Stimulated activated CD4-positive, alpha-beta T cell treated with anti-CD3 and anti-CD28 coated beads, TNF-alpha, amount 100 ng/mL, for 24 hours (primary cell): ENCODE measurements around the gene BICD1.
"Not testable (repeated sequence)": the region's sequence is repeated elsewhere in the genome, so short reads cannot be mapped to it uniquely, and the experiment has no call there.

Experiments
- DNase-seq, 3 experiments: peaks; one replicate each; pipeline ENCODE4 v3.0.0-alpha.2; 2020; ENCODE audit warnings: low read depth in 3 of 3

BICD1 gene

DNA sequence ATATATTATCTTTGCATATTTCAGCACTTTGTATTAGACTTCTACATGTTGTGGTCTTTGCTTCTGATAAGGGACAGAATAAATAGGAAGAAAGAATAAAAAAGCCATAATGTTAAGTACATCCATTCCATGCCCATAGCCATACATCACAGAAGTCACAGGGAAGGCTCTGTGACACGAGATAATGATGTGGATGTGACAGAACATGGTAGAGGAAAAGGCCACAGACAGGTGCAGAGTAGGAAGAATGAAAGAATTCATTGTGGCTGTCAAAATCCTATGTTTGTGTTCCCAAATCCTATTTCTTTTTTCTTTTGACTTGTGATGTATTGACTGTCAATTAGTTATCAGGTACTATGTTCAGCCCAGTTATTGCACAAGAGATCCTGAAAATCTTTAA is 38.4 kb downstream of the BICD1 start:
- DNase-seq: no peak

DNA sequence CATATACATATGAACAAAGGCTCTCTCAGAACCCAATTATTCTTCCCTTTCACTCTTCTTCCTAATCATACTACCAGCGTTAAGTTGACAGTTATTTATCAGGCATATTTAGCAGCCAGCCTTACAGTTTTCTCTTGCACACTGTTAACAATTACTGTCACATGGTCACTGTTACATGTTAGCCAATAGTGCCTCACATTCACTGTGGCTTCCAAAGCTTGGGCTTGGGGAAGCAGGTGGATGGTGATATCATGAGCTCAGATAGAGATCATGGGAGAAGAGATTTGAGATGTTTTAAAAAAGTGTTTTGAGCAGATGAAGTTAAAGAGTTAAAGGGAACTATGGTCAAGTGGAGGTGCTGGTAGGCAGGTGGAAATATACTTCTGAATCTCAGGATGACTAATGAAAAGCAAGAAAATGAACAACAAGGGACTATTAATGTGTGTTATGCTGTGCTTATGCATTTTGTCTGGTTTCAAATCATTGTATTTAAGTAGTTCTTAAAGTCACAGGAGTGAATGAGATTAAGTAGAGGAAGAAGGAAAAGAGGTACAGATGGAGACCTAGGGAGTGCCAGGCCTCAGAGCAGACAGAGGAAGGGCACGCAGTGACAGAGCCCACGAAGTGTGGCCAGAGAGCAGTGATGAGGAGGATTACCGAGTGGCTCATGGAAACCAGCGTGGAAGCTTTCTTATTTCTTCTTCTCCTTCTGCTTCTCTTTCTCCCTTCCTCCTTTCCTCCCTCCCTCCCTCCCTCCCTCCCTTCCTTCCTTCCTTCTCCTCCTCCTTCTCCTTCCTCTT is 39.6 kb downstream of the BICD1 start:
- DNase-seq: no peak

DNA sequence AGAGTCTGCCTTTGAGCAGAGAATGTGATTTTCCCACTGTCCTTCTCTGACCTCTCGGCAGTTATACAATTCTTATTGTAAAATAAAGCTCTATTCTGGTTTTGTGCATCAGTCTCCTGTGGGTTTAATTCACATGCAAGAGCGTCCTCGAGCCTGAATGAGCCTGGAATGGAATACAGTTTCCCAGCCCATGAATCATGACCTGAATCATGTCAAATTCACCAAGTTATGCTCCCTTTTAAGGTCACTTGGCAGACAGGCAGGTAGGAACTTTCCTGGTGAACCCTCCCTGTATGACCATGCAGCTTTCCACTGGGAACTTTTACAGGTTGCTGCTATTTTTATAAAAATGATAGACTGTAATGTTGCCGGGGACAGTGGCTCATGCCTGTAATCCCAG is 41.7 kb downstream of the BICD1 start:
- no peak for DNase-seq

DNA sequence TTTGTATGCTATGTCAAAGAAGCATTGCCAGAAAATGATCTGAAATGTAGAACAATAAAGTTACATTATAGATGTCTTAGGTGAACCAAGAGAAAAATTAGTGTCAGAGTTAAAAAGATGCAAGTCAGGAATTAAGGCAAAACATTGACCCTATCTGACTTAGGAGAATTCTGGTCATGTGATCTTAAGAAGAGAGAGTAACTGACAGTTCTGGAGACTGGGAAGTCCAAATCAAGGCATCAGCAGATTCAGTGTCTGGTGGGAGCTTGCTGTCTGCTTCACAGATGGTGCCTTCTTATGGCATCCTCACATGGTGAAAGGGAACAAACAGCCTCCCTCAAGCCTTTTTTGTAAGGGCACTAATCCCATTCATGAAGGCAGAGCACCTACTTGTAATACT is 42.8 kb downstream of the BICD1 start:
- DNase-seq: no peak

DNA sequence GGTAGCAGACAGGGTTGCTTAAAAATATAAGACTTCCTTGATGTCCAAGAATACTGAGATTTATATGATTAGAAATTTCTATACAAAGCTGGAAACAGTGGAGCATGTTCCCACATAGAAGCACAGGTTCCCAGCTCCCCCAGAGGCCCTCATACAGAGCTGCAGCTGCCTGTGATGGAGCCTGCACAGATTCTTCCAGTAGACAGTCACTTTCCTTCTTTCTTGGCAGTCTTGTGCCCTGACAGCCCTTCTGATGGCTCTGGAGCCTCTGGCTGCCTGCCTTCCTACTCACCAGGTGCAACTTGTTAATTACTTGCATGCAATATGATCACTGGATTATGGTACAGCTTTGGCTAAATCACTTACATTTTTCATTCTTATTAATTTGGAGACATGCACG is 44.4 kb downstream of the BICD1 start:
- no peak for DNase-seq

DNA sequence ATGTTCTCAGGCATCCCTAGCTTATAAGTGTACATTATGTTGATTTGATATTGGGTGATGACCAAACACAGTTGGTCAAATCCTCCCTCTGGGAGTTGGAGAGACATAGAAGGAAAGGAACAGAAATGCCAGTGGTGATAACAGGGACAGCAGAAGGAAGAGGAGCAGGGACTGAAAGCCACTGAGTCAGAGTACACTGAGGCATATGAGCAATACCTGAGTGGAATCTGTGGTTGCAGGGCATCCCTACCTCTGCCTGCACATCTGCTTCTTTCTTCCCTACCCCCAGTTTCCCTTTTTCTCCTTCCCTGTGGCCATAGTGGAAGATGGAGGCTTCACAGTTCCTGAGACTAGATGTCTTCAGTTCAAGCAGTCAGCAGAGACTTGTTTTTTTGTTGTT is 44.9 kb downstream of the BICD1 start:
- no peak for DNase-seq

DNA sequence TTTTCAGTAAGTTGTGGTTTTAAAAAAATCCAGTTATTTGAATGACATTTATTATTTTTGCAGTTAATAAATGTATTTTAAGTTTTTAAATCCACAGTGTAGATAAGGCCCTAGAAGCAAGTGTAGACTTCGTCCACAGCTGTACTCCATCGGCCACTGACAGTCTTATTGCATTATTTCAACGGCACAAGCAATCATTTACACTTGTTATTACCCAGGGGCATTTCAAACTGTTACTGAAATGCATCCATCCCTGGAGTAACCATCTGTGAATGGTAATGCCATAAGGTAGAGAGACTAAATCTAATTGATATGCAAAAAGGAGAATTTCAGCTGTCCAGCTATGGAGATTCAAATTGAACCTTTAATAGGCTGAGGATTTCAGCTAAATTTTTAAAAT is 48.4 kb downstream of the BICD1 start:
- no peak for DNase-seq

DNA sequence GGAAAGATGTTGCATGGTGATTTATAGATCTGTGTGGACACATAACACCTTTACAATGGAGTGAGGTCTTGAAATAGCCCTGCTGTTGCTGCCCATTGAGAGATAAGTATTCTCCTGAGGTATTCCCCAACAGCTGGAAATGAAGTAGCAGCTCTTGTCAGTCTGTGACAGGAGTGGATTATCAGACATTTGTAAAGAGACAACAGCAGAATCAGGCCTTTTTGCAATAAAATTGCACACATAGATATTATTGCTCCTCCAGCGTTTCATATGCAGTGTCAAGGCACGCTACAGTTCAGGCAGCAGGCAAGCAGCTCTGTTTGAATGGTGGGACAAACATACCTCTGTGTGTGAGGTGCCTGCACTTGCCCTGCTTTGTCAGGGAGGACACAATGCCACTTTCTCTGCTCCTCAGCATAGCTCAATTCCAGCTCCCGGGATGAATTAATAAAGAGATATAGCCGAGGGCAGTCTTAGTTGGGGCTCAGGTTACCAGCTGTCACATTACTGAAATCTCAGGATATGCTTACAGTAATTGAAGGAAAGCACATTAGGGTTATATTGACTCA is 49.4 kb downstream of the BICD1 start:
- DNase-seq: no peak

DNA sequence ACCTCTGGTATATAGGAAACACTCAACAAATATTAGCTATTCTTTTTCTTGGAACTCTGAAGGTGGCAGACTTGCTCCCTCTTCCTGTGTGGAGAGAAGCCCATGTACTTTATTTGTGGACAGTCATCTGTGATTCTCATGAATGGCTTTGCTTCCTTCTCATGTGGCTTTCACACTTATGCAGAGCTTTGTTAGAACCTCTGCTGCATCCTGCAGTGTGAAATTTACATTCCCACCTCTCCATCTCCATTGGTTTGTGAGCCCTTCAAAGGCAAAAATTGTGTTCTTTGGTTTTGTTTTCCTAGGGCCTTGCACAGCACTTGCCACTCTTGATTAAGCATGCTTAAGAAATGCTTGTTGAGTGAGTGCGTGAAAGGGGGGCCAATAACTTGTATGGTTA is 51.9 kb downstream of the BICD1 start:
- DNase-seq: no peak

DNA sequence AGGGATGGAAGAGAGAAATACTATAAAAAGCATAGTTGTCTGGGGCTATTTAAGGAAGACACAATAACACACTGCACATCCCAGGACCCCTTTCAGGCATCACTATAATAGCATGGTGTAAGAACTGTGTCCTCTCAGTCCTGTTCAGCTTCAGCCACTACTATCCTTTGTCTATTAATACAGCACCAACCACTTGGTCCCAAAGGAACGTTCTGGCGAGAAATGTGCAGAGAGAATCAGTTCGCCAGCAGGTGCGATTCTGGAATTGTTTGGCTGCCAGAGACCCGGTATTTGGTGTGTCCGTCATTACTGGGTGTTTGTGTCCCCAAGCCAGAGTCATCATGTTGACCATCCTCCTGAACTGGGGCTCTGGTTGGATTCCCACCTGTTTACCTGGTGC is 52.7 kb downstream of the BICD1 start:
- no peak for DNase-seq

DNA sequence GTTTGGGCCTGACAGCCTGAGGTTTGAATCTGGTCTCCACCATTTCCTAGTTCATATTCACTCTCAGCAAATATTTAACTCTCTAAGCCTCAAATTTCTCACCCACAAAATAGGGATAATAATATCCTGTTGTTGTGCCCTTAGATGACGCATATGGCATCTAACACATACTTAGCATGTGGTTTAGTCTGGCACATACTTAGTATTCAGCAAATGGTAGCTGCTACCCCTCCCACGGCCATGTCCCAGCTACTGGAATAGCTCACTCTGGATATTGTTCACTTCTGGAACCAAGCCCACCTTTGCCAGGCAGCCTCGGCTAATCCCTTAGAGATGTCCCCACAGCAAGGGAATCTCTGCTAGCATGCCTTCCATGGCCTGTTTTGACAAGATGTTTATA is 53.3 kb downstream of the BICD1 start:
- DNase-seq: no peak

DNA sequence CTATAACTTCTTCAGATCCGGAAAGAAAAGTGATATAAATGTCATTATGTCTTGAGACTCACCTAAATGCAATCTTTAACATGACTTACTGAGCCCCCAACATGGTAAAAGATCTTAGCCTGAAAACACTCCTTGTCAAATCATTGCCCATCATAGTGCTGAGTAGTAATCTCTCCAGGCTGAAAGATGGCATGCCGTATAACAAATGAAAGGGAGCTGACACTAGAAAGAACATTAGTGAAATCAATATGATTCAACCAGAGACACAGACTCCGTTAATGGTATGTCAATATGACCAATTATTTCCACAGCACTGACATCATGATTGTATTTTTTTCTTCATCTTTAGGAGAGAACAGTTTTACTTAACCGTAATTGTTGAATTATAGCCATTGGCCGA is 54.4 kb downstream of the BICD1 start:
- DNase-seq: no peak

DNA sequence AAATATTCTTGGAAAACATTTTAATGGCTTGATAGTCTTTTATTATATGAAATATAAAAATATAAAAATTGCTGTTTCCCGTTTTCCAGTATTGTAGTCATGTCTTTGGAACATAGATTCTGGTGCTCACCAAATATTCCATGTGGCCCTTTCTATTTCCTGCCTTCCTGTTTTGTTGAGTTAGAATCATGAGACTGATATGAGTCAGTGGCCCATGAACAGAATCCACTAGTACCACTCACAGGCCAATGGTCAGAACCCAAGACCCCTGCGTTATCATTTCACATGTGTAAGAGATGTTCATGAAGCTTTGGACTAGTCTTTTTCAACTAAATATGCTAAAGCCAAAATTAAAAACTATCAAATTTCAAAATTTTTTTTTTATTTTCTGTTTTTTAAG is 56.9 kb downstream of the BICD1 start:
- no peak for DNase-seq

DNA sequence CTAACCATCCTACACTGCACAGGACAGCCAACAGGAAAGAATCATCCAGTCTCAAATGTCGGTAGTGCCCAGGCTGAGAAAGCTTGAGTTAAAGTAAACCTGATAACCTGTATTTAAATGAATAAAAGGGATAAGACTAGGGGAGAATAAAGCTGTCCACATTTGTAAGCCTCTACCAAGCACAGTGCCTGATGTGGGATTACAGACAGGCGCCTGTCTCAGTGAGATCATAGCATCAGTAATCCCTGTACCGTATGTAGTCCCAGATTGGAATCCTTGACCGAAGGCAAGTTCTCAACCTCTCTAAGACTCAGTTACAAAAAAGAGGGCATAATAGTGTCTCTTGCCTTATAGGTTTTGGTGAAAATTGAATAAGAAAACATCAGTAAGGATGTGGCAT is 59.9 kb downstream of the BICD1 start:
- DNase-seq: no peak

DNA sequence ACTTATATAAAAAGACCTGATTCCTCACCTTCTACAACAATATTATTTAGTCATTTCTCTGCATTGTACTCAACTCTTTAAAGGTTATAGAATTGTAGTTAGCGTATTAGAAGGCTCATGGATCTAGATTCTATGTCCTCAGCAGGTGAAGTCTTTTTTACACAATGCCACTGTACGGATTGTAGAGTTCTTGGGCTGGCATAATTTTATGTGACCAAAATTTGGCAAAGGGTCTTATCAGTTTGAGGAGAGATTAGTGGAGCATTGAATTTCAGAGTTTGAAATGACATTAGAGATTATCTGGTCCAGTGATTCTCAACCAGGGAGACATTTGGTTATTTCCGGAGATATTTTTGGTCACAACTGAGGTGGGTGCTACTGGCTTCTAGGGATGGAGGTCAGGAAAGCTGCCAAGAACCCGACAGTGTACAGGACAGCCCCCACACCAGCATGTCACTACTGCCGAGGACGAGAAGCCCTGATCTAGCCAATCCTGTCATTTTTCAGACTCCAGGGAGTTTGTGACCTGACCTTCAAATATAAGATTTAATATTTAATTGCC is 63.9 kb downstream of the BICD1 start:
- no peak for DNase-seq

DNA sequence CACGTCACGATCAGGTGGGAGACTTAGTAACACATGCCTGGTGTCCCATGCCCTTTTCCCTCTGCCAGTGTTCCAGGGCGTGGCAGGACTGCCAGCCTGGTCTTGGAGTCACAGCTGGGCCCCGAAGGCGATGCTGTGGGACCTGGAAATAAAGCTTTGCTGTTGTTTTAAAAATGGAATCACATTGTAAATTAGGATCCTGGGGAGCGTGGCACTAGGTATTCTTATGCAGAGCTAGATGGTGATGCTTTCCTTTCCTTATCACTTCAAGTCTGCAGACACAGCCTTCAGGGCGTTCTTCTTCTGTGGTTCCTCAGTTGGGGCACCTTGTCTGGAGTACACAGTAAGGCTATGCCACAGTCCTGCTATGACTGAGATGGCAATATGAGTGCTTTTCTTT is 64.6 kb downstream of the BICD1 start:
- no peak for DNase-seq

DNA sequence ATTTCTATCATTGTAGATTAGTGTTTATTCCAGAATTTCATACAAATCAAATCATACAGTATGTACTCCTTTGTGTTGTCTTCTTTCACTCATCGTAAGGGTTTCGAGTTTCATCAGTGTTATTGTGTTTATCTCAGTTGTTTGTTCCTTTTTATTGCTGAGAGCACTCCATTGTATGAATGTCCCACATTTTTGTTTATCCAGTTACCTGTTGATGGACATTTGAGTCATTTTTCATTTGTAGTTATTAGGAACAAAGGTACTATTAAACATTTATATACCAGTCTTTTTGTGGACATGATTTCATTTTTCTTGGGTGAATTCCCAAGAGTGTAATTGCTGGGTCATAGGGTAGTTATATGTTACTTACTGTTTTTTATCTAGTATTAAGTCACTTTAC is 70.0 kb downstream of the BICD1 start:
- DNase-seq: no peak

DNA sequence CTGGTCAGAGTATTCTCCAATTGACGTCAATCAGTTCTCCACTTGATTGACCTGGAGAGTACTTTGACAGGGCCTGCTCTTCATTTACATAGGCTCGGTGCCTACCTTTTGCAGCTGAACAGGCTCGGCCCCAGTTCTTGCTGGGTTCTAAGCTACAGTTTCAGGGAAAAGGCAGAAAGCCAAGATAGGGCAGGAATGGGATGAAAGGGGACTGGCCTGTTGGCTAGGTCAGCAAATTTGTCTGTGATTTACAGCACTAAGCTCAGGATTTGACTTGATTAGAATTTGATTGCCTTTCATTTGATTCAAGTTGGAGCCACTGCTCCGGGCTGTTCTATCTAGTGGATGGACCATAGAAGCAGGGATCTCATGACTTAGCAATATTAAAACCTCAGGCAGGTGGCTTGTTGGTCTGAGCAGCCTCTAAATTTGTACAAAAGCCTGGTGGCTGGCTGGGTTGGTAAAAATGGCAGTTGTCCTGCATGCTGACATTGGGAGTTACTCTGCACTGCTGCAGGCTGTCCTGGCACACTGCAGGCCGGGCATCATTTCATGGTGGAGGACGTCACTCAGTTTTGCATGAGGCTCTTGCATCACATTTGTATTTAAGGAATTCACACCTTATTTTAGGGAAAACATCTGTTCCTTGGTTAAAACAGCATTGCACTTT is 71.8 kb downstream of the BICD1 start:
- no peak for DNase-seq

DNA sequence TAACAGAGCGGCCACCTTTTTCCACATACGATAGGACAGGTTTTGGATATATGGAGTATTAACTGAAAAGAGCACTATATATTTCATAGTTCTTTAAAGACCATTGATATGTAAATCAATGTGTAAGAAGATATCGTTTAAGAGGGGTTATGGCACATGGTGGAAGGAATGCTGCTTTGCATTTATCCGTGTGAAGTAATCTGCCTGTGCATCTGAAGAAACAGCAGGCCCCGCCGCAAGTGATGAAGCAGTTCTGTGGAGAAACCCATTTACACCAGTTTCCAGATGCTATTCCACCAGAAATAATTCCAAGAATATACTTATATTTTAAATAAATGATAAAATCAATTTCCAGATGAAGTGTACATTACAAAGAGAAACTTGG is 72.4 kb downstream of the BICD1 start:
- no peak for DNase-seq

DNA sequence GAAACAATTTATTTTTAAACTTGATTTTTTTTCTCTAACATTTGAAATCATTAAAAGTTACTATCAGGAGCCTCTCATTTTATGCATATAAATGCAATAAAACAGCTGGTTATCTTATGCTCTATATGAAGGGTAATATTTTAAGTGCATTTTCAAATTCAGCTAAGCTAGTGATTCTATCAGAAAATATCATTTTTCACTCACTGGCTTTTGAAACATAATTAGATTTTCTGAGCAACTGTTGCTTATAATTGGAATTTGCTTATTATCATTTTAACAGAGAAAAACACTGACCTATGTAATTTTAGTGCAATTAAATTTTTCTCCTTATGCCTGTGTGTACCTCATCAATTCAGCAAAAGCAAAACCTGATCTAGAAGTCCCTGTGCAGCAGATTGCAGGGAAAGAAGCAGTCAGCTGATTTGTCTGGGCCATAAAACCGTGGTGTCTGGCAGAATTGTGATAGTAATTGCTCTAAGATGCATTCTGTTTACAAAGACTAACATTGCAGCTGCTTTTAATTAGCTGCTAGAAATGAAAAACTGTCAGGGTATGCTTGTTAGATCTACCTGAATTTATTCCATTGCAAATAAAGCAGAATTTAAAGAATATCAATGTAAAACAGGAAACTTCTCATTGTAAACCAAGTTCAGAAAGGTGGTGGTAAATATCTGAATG is 75.0 kb downstream of the BICD1 start:
- DNase-seq: no peak

DNA sequence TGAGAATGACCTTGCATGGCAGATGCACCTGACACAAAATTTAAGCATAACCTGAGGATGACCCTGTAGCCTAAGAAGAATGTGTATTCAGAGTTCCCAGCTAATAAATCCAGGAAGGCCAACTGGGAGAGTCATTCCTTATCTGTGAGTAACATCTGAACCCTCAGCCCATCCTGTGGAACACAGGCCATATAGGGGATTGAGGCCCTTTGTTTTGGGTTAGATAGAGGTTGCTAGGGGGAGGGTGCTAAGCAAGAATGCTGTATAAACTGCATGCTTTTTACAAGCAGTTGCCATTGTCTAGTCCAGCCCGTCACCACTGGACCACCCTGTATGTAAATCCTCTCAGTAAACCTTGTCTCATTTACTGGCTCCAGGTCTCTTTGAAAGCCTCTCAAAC is 77.0 kb downstream of the BICD1 start:
- DNase-seq: no peak

DNA sequence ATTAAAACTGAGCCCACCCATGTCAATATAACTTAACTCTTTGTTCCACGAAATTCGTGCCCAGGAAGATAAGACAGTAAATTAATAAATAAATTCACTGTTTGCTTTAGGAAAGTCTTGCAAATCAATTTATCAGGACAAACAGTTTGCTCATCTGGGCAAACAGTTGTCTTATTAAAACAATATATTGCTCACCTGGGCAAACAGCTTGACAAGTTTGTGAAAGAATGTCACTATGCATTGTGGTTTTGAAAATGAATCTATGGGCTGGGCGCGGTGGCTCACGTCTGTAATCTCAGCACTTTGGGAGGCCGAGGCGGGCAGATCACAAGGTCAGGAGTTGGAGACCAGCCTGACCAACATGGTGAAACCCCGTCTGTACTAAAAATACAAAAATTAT is 80.5 kb downstream of the BICD1 start:
- not testable (repeated sequence) for DNase-seq

DNA sequence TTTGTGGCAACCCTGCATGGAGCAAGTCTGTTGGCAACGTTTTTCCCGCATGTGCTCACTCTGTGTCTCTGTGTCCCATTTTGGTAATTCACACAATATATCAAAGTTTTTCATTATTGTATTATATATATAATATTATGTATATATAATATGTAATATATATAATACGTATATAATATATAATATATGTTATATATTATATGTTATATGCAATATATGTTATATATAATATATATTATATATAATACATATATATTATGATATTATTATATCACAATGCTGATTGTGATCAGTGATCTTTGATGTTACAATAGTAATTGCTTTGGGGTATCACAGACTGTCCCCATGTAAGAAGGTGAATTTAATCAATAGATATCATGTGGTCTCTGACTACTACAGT is 84.8 kb downstream of the BICD1 start:
- no peak for DNase-seq
